Thymus (tissue), 11 donors: Measurements from ENCODE around the gene SGCG. TPM values are rescaled to one million over a fixed set of nuclear protein-coding genes. Genes with fewer than 3 reads are reported as not detected.

Source experiments
- DNase-seq, 9 donors: peaks; one replicate each; pipeline ENCODE4 v3.0.0-alpha.2; 2013; ENCODE audit warnings: low spot score in 9 of 9, low read depth in 6 of 9, missing footprints in 1 of 9
- H3K27ac ChIP-seq, 2 donors: one replicate each; pipeline ENCODE4 v1.5.1; 2013; ENCODE audit warnings: control low read depth in 1 of 2, low read depth in 1 of 2, low read length in 1 of 2, mild to moderate bottlenecking in 1 of 2, moderate library complexity in 1 of 2
- H3K27me3 ChIP-seq, 2 donors: one replicate each; pipeline ENCODE4 v1.5.1; 2013; ENCODE audit warnings: low read length in 1 of 2; ENCODE audit not compliant: control insufficient read depth in 2 of 2, insufficient read depth in 1 of 2
- H3K36me3 ChIP-seq, 2 donors: one replicate each; pipeline ENCODE4 v1.5.1; 2013; ENCODE audit warnings: low read length in 1 of 2, mild to moderate bottlenecking in 1 of 2, moderate library complexity in 1 of 2; ENCODE audit not compliant: control insufficient read depth in 2 of 2, insufficient read depth in 2 of 2
- H3K4me1 ChIP-seq, 2 donors: one replicate each; pipeline ENCODE4 v1.5.1; 2013; ENCODE audit warnings: low read length in 2 of 2; ENCODE audit not compliant: control insufficient read depth in 2 of 2, insufficient read depth in 2 of 2
- H3K4me3 ChIP-seq, 2 donors: one replicate each; pipeline ENCODE4 v1.5.1; 2013; ENCODE audit warnings: low read length in 2 of 2, control low read depth in 1 of 2, mild to moderate bottlenecking in 1 of 2
- H3K9me3 ChIP-seq, 2 donors: one replicate each; pipeline ENCODE4 v1.5.1; 2013; ENCODE audit warnings: low read length in 1 of 2, mild to moderate bottlenecking in 1 of 2; ENCODE audit not compliant: control insufficient read depth in 2 of 2, insufficient read depth in 1 of 2
- WGBS: extraction: QIAGEN DNeasy Blood & Tissue Kit; methylation state at CpG from one replicate; pipeline ENCODE4 v1.1.7; 2013; 5-methylcytosine and 5-hydroxymethylcytosine counted together
- polyA plus RNA-seq: library from polyadenylated mRNA; stranded (reverse); fragments of 200-250 nt; gene quantifications from one replicate; pipeline ENCODE4 v1.2.3, GENCODE V29; 2013
- total RNA-seq: library from RNA; stranded (reverse); fragments of 120-200 nt; gene quantifications from one replicate; pipeline ENCODE4 v1.2.4, GENCODE V29; 2013
- donor health status: healthy.

Gene SGCG
- total and polyA plus RNA-seq, 2 donors: 0.19 to 0.57 TPM

GRCh38 chr13:23359882-23360281, 179.1 kb downstream of the SGCG start:
- no peaks in the 10 kb centered on the region for H3K27me3 ChIP-seq
- H3K9me3 ChIP-seq: no peaks in the 10 kb centered on the region
- no peaks in the 10 kb centered on the region for H3K4me1 ChIP-seq
- H3K27ac ChIP-seq: no peak overlapping the region
- no peak for DNase-seq
- peaks cover 24 to 29% of the 10 kb centered on the region in 2 donors for H3K36me3 ChIP-seq
- H3K4me3 ChIP-seq: no peak overlapping the region
- WGBS: 100% methylated on average over 1 of the region's 1 CpG

- WGBS: over 99% methylated on average over 3 of the region's 3 CpGs
- no peak for DNase-seq
- no peaks in the 10 kb centered on the region for H3K4me1 ChIP-seq
- H3K9me3 ChIP-seq: no peaks in the 10 kb centered on the region
- H3K27ac ChIP-seq: no peak overlapping the region
- no peak overlapping the region for H3K4me3 ChIP-seq
- H3K36me3 ChIP-seq: peaks cover 34 to 37% of the 10 kb centered on the region in 2 donors
- no peaks in the 10 kb centered on the region for H3K27me3 ChIP-seq
These were observed 184.9 kb downstream of the SGCG start for GRCh38 chr13:23365652-23366051.

GRCh38 chr13:23367907-23368306, 187.1 kb downstream of the SGCG start:
- DNase-seq: no peak
- H3K27ac ChIP-seq: no peak overlapping the region
- peaks cover 1 to 2% of the 10 kb centered on the region in 2 donors for H3K4me1 ChIP-seq
- H3K27me3 ChIP-seq: no peaks in the 10 kb centered on the region
- no peaks in the 10 kb centered on the region for H3K9me3 ChIP-seq
- no peak overlapping the region for H3K4me3 ChIP-seq
- peaks cover 31 to 40% of the 10 kb centered on the region in 2 donors for H3K36me3 ChIP-seq
- WGBS: 98% methylated on average over 6 of the region's 6 CpGs

- DNase-seq: no peak
- 69% methylated on average over 5 of the region's 5 CpGs for WGBS
- peaks cover 2 to 7% of the 10 kb centered on the region in 2 donors for H3K4me1 ChIP-seq
- no peaks in the 10 kb centered on the region for H3K9me3 ChIP-seq
- H3K36me3 ChIP-seq: peaks cover 15 to 19% of the 10 kb centered on the region in 2 donors
- no peak overlapping the region for H3K4me3 ChIP-seq
- H3K27me3 ChIP-seq: no peaks in the 10 kb centered on the region
- H3K27ac ChIP-seq: no peak overlapping the region
These were observed 191.6 kb downstream of the SGCG start for GRCh38 chr13:23372264-23372906.
